HG03135 (cell line): Measurements from ENCODE around the gene FBRSL1.
"Not testable (repeated sequence)": the region's sequence is repeated elsewhere in the genome, so short reads cannot be mapped to it uniquely, and the experiment has no call there.

Experiments
- ATAC-seq: cut with Tn5 transposase; IDR thresholded peaks from one replicate; pipeline ENCODE4 v1.9.1; 2021; ENCODE audit warnings: mild to moderate bottlenecking, moderate library complexity; ENCODE audit not compliant: unreplicated experiment

The FBRSL1 gene

DNA sequence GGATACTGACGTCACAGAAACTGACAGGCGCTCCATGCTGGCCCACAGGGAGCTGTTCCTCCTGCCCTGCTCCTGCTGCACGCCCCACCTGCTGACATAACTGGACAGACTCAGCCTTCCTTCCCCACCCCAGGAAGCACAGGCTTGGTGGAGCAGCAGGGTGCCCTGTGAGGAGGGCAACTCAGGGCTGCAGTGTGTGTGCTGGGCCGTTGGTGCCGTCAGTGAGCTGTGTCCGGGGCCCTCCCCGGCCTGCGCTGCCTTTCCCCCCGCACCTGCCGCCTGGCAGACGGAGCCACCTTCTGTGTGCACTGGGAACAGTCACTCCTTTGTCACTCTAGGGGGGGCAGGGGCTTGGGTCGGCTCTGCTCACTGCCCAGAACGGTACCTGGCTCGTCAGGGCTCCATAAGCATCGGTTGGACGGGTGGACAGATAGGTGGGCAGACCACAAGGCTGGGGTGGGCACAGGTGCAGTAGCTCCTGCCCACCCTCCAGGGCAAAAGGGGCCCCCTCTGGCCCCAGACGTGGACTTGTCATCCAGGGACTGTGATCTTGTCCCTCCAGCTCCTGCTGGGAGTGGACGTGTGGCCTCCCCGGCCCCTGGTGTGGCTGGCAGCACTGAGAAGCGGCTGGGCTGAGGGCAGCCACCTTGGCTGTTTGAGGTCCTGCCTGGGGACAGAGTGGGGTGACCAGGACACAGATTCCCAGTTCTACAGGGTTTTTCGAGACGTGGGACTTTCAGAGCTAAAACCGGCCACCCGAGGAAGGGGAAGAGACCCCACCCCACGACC is 32.8 kb downstream of the FBRSL1 start:
- no peak for ATAC-seq

DNA sequence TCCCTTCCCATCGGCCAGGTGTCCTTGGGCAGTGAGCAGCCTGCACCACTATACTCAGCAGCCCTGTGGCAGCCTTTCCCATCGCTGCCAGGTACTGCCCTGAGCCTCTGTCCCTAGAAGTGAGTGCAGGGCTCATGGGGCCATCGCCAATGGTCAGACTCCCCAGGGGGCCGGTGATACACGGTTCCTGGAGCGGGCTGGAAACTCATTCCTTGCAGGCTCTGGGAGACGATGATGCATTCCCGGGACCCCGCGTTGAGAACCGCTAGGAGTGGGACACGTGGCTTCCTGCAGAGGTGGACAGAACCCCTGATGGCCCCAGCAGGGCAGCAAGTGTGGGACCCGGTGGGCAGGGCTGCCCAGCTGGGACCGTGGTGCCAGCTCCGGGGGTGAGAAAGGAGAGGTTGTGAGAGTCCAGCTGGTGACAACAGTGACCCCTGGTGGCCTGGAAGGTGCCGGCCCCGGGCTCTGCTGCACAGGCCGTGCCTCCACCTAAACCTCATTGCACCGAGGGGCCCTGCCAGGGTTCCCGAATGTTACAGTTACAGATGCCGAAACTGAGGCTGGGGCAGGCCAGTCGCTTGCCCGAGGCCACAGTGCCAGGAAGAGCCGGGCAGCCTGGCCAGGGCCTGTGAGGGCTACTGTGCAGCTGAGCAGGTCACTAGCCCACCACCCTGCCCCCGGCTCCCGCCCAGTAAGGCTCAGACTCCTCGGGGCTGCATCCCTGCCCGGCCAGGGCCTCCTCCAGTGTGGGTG is 33.8 kb downstream of the FBRSL1 start:
- no peak for ATAC-seq

DNA sequence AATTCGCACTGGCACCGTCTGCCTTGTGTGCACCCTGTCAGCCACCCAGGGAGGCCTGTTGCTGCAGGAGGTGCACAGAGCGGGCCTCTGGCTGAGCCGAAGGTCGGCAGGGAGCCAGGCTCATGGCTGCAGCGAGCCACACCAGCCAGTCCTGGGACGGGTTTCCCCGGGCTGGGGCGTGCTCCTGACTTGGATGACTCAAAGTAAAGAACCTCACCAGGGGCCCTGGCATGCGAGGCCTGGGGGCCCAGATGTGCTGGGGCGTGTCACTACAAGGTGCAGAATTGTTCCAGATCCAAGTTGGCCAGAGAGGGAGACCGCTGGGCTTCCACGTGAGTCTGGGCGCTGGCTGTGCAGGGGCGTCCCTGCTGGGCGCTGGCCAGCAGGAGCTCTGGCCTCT is 34.5 kb downstream of the FBRSL1 start:
- ATAC-seq, result no peak

DNA sequence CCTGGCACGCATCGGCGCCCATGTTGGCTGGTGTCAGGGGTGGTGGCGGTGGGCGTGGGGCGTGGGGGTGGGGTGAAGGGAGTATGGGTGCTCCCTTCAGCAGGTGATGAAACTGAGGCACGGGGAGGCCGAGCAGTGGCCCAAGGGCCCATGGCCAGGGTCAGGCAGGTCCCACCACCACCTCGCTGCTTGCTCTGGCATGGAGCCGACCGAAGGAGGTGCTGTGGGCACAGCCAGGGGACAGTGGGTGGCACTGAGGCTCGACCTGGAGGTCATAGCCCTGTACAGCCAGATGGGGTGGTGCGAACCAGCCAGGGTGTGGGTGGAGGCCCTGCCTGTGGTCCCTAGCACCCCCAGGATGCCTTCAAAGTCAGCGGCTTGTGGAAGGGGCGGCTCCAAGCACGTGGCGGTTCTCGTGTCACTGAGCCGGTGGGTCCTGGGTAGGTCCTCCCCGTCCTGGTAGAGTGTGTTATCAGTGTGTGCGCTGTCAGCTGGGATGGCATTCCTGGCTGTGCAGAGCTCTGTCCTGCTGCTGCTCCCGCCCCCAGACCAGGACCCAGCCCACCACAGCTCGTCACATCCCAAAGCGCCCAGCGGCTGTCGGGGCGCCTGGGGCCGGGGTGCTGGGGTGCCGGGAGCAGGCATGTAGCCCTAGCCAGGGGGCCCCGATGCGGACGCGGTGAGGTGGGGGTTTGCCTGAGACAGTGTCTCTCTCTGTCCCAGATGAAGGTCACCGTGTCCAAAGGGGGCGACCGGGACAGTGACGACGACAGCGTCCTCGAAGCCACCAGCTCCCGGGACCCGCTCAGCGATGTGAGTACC is 35.3 kb downstream of the FBRSL1 start:
- no peak for ATAC-seq

DNA sequence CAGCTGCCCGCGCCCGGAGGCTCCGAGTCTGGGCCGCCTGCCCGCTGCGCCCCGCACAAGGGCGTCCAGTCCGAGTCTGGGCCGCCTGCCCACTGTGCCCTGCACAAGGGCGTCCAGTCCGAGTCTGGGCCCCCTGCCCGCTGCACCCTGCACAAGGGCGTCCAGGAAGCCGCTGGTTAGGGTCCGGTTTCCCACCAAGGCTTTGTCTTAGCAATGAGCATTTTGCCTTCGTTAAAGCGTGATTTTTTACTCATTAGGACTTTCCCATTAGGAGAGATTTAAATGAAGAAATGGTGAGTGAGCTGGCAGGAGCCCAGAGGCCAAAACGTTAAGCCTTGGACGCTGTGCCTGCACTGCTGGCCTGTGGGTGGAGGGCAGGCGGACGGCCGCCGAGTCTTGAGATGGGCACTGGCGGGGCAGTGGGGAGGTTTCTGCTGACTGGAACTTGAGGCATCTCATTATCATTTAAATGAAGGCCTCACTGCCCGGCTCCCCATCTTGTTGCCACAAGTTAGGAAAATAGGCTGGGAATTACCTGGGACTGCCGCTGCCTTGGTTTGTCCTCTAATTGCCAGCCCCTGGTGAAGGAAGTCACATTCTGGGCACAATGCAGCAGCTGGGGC is 36.0 kb downstream of the FBRSL1 start:
- no peak for ATAC-seq

DNA sequence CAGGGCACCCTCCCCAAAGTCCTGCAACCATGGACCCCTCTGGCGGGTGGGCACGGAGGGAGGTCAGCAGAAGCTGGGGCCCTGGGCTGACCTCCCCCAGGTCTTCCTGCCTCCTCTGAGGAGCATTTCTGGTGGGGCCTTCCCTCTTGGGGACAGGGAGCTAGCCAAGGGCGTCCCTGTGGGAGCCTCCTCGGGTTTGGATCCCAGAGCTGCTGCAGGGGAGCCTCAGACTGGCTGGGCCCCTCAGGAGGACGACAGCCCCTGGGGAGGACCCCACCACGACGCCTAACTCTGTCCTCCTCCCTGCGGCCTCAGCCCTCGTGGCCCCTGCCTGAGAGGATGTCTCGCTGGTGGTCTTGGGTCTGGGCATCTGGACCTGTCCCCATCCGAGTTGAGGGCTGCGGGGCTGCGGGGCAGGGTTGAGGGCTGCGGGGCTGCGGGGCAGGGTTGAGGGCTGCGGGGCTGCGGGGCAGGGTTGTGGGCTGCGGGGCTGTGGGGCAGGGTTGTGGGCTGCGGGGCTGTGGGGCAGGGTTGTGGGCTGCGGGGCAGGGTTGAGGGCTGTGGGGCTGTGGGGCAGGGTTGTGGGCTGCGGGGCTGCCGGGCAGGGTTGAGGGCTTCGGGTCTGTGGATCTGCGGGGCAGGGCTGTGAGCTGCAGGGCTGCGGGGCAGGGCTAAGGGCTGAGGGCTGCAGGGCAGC is 37.4 kb downstream of the FBRSL1 start:
- ATAC-seq, result no peak

DNA sequence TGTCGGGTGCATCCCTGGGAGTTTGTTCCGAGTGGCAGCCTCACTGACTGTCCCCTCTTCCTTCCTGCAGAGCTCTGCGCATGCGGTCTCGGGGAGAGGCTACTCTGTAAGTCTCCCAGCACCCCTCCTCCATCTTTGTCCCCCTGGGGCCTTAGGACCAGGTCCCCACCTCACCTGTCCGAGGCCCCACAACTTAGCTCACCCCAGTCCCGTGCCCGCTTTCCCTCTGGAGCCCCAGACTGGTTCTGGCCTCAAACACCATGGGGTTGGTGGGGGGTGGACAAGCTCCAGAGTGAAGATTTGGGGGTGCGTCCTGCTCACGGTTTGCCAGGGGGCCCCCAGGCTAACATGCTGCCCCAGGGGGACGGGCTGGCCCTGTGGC is 37.9 kb downstream of the FBRSL1 start:
- no peak for ATAC-seq

DNA sequence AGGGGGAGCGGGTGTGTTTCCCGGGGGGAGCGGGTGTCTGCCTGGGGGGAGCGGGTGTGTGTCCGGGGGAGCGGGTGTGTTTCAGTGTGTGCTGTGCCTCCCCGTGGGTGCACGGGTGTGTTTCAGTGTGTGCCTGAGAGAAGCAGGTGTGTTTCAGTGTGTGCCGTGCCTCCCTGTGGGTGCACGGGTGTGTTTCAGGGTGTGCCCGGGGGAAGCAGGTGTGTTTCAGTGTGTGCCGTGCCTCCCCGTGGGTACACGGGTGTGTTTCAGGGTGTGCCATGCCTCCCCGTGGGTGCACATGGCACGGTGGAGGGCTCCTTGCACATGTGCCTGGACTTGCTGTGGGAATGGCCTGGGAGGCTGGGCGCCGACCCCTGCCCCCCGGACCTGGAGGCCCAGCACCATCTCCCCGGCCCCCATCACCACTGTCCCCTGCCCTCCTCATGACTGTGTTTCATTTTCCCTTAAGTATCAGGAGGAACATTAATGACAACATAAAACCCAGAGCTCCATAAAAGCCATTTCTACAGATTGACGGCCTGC is 38.7 kb downstream of the FBRSL1 start:
- no peak for ATAC-seq

DNA sequence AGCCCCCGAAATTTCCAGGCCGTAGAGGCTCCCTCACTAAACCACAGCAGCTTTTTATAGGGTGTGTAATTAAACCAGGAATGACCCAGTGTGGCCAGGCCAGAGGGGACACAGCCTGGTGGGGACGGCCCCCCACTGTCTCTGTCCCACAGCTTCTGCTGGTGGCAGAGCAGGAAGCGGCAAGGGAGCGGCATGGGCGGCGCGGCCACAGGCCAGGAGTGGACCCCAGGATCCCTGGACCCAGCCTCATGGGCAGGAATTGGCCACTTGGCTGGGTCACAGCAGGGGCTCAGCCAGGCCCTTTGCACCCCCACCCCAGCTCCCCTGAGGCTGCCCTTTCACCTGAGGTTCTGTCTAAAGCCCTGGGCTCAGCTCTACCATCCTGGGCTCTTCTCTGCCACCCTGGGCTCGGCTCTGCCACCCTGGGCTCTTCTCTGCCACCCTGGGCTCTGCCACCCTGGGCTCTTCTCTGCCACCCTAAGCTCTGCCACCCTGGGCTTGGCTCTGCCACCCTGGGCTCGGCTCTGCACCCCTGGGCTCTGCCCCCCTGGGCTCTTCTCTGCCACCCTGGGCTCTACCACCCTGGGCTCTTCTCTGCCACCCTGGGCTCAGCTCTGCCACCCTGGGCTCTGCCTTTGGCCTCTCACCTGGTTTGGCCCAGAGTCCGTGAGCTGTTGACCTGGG is 39.3 kb downstream of the FBRSL1 start:
- no peak for ATAC-seq

DNA sequence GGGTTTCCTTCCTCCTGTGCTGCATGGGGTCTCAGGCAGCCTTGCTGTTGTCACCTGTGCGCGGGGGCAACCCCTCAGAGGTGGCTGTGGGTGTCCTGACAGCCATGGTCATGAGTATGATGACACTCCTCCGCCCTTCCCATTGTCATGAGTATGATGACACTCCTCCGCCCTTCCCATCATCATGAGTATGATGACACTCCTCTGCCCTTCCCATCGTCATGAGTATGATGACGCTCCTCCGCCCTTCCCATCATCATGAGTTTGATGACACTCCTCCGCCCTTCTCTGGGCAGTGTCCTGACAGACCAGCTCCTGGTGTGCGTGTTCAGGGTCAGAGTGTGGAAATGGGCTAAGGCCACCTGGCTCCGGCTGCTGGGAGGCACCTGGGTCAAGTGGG is 40.0 kb downstream of the FBRSL1 start:
- no peak for ATAC-seq

DNA sequence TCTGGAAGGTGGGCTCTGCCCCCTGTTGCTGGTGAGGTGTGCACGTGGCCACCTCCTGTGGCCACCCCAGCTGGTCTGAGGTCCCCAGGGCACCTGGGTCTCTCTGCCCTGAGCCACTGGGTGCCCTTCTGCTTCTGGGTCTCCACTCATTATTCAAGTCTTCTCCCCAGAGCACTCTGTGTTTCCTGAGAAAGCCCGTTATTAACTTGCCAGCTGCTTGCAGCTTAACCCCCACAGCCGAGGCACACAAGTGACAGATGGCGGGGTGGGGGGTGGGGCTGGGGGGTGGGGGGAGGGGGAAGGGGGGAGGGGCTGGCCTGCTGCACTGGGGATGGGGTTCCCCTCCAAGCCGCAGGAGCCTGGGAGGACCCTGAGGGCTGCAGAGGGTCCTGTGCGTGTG is 40.5 kb downstream of the FBRSL1 start:
- ATAC-seq, result no peak

DNA sequence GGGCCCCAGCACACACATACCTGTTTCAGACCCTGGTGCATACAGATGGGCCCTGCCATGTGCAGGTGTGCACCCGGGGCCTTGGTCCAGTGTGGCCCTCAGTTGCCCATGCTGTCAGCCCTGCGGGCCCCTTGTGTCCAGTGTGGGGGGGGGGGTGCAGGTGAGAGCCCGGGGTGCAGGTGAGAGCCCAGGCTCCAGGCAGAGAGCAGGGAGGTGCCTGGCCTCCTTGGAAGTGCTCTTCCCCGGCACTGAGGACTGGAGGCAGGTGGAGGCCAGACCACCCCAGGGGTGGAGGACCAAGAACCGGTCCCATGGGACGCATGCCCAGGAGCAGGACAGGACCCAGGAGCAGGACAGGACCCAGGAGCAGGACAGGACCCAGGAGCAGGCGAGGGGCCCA is 40.9 kb downstream of the FBRSL1 start:
- ATAC-seq, result no peak

DNA sequence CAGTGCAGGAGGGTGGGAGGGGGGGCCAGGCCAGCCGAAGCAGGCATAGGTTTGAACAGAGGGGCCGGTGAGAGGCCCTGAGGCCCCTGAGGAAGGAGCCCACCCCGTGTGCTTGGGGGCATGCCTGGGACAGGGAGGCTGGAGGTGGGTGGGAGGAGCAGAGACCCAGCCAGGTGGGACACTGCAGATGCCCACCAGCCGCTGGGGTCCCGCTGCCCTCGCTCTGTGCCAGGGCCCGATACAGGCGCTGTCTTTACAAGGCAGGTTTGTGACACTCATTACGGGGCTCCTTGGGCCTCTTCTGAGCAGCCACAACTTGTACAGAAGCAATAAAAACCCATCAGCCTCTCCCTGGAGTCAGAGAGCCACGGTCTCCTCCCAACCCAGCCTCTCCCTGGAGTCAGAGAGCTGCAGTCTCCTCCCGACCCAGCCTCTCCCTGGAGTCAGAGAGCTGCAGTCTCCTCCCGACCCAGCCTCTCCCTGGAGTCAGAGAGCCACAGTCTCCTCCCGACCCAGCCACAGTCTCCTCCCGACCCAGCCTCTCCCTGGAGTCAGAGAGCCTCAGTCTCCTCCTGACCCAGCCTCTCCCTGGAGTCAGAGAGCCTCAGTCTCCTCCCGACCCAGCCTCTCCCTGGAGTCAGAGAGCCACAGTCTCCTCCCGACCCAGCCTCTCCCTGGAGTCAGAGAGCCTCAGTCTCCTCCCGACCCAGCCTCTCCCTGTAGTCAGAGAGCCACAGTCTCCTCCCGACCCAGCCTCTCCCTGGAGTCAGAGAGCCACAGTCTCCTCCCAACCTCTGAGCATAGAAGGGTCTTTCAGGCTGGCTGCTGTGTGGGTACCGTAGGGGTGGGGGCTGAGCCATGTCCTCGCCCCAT is 43.0 kb downstream of the FBRSL1 start:
- not testable (repeated sequence) for ATAC-seq

DNA sequence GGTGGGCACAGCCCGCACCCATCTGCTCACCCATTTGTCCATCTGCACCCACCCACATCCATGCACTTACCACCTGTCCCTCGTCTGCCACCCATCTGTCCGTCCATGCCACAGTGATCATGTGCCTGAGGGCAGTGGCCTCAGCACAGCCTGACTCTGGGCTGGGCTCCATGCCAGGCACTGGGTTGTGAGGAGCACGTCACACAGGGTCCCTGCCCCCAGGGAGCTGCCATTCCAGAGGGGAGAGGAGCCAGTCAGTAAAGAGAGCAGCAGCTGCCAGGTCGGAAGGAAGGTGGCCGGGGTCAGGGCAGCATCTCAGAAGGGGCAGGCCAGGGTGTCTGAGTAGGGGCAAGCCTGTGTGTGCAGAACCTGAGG is 43.6 kb downstream of the FBRSL1 start:
- ATAC-seq, result no peak

DNA sequence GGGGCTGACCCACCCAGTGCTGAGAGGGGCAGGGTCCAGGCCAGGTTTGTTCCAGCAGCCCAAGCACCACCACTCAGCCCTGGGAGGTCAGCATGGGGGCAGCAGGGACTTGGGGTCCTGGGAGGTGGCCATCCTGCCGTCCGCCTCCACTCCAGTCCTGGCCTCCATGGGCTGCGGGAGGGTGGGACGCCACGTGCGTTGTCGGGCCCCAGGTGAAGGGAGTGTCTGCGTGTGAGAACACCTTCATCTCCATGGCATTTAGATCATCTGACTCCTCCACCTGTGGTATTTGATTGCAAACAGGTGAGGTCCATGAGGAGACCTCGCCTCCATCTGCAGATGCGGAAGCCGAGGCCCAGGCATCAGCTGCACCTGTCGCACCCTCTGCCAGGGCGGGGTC is 44.1 kb downstream of the FBRSL1 start:
- no peak for ATAC-seq

DNA sequence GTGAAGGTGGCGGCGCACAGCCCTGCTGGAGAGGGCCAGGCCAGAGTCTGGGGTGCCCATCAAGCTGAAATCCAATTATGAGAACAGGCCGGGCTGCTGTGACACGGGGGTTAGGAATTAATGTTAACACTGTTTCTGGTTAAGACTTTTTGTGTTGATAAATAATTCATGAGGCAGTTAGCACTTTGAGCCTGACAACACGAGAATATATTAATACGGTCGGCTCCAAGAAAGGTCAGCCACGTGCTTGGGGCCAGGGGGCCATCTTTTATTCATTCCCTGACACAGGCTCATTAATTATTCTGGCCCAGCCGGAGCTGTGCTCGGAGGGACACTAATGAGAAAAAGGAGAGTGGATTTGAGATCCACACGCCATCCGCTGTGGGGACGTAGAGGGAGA is 45.1 kb downstream of the FBRSL1 start:
- no peak for ATAC-seq

DNA sequence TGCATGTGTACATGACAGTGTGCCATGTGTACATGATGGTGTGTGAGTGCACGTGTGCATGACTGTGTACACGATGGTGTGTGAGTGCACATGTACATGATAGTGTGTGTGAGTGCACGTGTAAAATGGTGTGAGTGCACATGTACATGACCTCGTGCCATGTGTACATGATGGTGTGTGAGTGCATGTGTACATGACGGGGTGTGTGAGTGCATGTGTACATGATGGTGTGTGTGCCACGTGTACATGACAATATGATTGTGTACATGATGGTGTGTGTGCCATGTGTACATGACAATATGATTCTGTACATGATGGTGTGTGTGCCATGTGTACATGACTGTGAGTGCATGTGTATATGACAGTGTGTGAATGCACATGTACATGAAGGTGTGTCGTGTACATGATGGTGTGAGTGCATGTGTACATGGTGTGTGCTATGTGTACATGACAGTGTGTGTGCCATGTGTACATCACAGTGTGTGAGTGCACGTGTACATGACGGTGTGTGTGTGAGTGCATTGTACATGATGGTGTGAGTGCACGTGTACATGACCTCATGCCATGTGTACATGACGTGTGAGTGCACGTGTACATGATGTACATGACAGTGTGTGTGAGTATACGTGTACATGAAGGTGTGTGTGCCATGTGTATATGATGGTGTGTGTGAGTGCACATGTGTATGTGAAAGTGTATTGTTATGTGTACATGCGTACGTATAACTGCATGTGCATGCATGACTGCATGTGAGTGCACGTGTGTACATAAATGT is 46.3 kb downstream of the FBRSL1 start:
- ATAC-seq, result no peak

DNA sequence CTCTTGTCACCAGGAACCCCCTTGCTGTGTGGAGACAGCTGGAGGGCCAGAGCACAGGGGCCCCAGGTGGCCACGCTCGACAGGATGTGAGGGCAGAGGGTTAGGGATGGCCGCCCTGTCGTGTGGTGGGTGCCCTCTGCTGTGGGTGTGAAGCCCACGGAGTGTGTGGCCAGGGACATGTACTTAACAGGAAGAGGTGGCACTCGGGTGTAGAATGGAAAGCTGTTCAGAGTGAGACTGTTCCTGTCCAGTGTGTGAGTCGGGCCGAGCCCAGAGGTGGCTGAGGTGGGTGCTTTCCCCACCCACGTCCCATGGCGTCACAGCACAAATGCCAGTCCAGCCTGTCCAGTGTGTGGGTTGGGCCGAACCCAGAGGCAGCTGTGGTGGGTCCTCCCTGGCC is 47.1 kb downstream of the FBRSL1 start:
- ATAC-seq, result no peak
